Neutrophil (primary cell): ENCODE measurements around the gene CLIP2.

Source experiments
- H3K27ac ChIP-seq: fragments of 200-600 bp; sonication (generic); 2 replicates; pipeline ENCODE4 v1.5.1; 2016; ENCODE audit warnings: mild to moderate bottlenecking, moderate library complexity
- H3K27me3 ChIP-seq: fragments of 200-600 bp; sonication (generic); 2 replicates; pipeline ENCODE4 v1.6.0; 2016; ENCODE audit warnings: mild to moderate bottlenecking
- H3K36me3 ChIP-seq: fragments of 200-600 bp; sonication (generic); 2 replicates; pipeline ENCODE4 v1.5.1; 2017
- H3K4me1 ChIP-seq, 2 experiments: fragments of 200-600 bp in 1 of 2; sonication (generic) in 1 of 2; 1 replicate in 1 of 2; 2 replicates in 1 of 2; pipeline versions ENCODE4 v1.5.1 to v1.6.1; 2013 to 2016; ENCODE audit warnings: low read depth in 1 of 2, low read length in 1 of 2, mild to moderate bottlenecking in 1 of 2, moderate library complexity in 1 of 2; ENCODE audit not compliant: control insufficient read depth in 1 of 2, insufficient read depth in 1 of 2
- H3K4me3 ChIP-seq, 2 experiments: fragments of 200-600 bp in 1 of 2; sonication (generic) in 1 of 2; 1 replicate in 1 of 2; 2 replicates in 1 of 2; pipeline ENCODE4 v1.5.1; 2013 to 2016; ENCODE audit warnings: low read depth in 1 of 2, low read length in 1 of 2, mild to moderate bottlenecking in 1 of 2, moderate library complexity in 1 of 2
- H3K9me3 ChIP-seq: fragments of 200-600 bp; sonication (generic); 2 replicates; pipeline ENCODE4 v1.5.1; 2016
- CTCF ChIP-seq: fragments of 200-600 bp; sonication (generic); IDR thresholded peaks from 2 replicates; pipeline ENCODE4 v1.5.1; 2016; ENCODE audit warnings: antibody characterized with exemption

The CLIP2 gene

GRCh38 chr7:74297516-74298233 is 8.5 kb downstream of the CLIP2 start:
- Histone ChIP-seq H3K36me3 (no peaks in the 10 kb centered on the region), H3K4me3 (no peak overlapping the region), H3K27me3 (peaks cover 18% of the 10 kb centered on the region), H3K9me3 (no peaks in the 10 kb centered on the region), H3K4me1 (no peaks in the 10 kb centered on the region), H3K27ac (no peak overlapping the region)
- TF ChIP-seq CTCF = no peak

- H3K27ac ChIP-seq = no peak overlapping the region
- H3K9me3 ChIP-seq = no peaks in the 10 kb centered on the region
- no peak for TF ChIP-seq CTCF
- H3K27me3 ChIP-seq = peaks cover 4% of the 10 kb centered on the region
- no peaks in the 10 kb centered on the region for H3K4me1 ChIP-seq
- no peak overlapping the region for H3K4me3 ChIP-seq
- H3K36me3 ChIP-seq = no peaks in the 10 kb centered on the region
Observed at GRCh38 chr7:74299401-74299800, 10.2 kb downstream of the CLIP2 start.

GRCh38 chr7:74300926-74301325 is 11.7 kb downstream of the CLIP2 start:
- TF ChIP-seq CTCF = no peak
- H3K27me3 ChIP-seq = peaks cover 8% of the 10 kb centered on the region
- no peak overlapping the region for H3K4me3 ChIP-seq
- H3K9me3 ChIP-seq = no peaks in the 10 kb centered on the region
- no peaks in the 10 kb centered on the region for H3K36me3 ChIP-seq
- no peaks in the 10 kb centered on the region for H3K4me1 ChIP-seq
- no peak overlapping the region for H3K27ac ChIP-seq

- Histone ChIP-seq H3K4me3 (no peak overlapping the region), H3K36me3 (no peaks in the 10 kb centered on the region), H3K27ac (no peak overlapping the region), H3K27me3 (peaks cover 26% of the 10 kb centered on the region), H3K9me3 (no peaks in the 10 kb centered on the region), H3K4me1 (no peaks in the 10 kb centered on the region)
- no peak for TF ChIP-seq CTCF
Observed at GRCh38 chr7:74302745-74303221, 13.6 kb downstream of the CLIP2 start.

GRCh38 chr7:74304550-74304949 is 15.3 kb downstream of the CLIP2 start:
- H3K9me3 ChIP-seq = no peaks in the 10 kb centered on the region
- H3K27me3 ChIP-seq = peaks cover 30% of the 10 kb centered on the region
- TF ChIP-seq CTCF = no peak
- H3K36me3 ChIP-seq = no peaks in the 10 kb centered on the region
- H3K4me1 ChIP-seq = no peaks in the 10 kb centered on the region
- H3K4me3 ChIP-seq = no peak overlapping the region
- H3K27ac ChIP-seq = no peak overlapping the region
